Right ventricle myocardium superior (tissue), 1 donor: ENCODE data around the gene ADCY5. TPM values are rescaled to one million over a fixed set of nuclear protein-coding genes. Genes with fewer than 3 reads are reported as not detected.

ENCODE experiments used
- ATAC-seq: fragments of 200-7000 bp; cut with Tn5 transposase; one replicate; pipeline ENCODE4 v1.9.1; 2020; ENCODE audit warnings: mild to moderate bottlenecking; ENCODE audit not compliant: poor library complexity
- DNase-seq: peaks from one replicate; pipeline ENCODE4 v3.0.0-alpha.2; 2020
- intact Hi-C: fragments of 100-400 bp; cut with DNase I; formaldehyde crosslinking; loops from one replicate; pipeline ENCODE4 v1.11.2; 2022
- total RNA-seq: library from RNA; stranded (reverse); fragmentation: NEBNext Ultra II Directional; extraction: Animal tissue kit (Norgen Biotek cat#: 25700); gene quantifications from one replicate; pipeline ENCODE4 v1.2.1, GENCODE V29; 2021
- donor health status: DM: no; HTN: yes; CAD: no; lungs with severe emphysema.

The ADCY5 gene
- total RNA-seq, 1 donor from 2014 or later = 225 TPM

- intact Hi-C loops = no loop called here
- DNase-seq (peak; percentile 30), ATAC-seq (no peak)
Measured at GRCh38 chr3:123341871-123342630, 106.8 kb downstream of the ADCY5 start.

- intact Hi-C loops = no loop called here
- ATAC-seq = no peak
- peak; percentile 2 for DNase-seq
Measured at GRCh38 chr3:123340336-123340735, 108.6 kb downstream of the ADCY5 start.

- intact Hi-C loops = loop anchor here (10.0 kb wide), 1 partner anchor 65 kb away; no protein-coding TSS in a partner anchor
- DNase-seq (peak; percentile 10), ATAC-seq (no peak)
Measured at GRCh38 chr3:123339302-123339701, 109.6 kb downstream of the ADCY5 start.

- intact Hi-C loops = loop anchor here (10.0 kb wide), 1 partner anchor 66 kb away; no protein-coding TSS in a partner anchor
- DNase-seq (peak; percentile 72), ATAC-seq (peak; percentile 73)
Measured at GRCh38 chr3:123338620-123339061, 110.2 kb downstream of the ADCY5 start.

- ATAC-seq = no peak
- peak; percentile 42 for DNase-seq
- intact Hi-C loops = loop anchor here (10.0 kb wide), 1 partner anchor 67 kb away; no protein-coding TSS in a partner anchor
Measured at GRCh38 chr3:123337948-123338619, 110.8 kb downstream of the ADCY5 start.

- intact Hi-C loops = loop anchor here (10.0 kb wide), 1 partner anchor 68 kb away; no protein-coding TSS in a partner anchor
- DNase-seq (peak; percentile 4), ATAC-seq (no peak)
Measured at GRCh38 chr3:123337226-123337625, 111.7 kb downstream of the ADCY5 start.

- ATAC-seq (no peak), DNase-seq (peak; percentile 40)
- intact Hi-C loops = loop anchor here (10.0 kb wide), 1 partner anchor 68 kb away; no protein-coding TSS in a partner anchor
Measured at GRCh38 chr3:123336441-123336851, 112.4 kb downstream of the ADCY5 start.

GRCh38 chr3:123336001-123336400, 112.9 kb downstream of the ADCY5 start:
- intact Hi-C loops = loop anchor here (10.0 kb wide), 1 partner anchor 69 kb away; no protein-coding TSS in a partner anchor
- ATAC-seq = no peak
- DNase-seq = peak; percentile 22

GRCh38 chr3:123335007-123335670, 113.8 kb downstream of the ADCY5 start:
- peak; percentile 38 for DNase-seq
- ATAC-seq = peak; percentile 5
- intact Hi-C loops = loop anchor here (10.0 kb wide), 1 partner anchor 70 kb away; no protein-coding TSS in a partner anchor

- intact Hi-C loops = loop anchor here (5.0 to 10.0 kb wide), 2 partner anchors 71 to 113 kb away; partner anchors contain the start of gene ADCY5
- peak; percentile 8 for DNase-seq
- ATAC-seq = no peak
Measured at GRCh38 chr3:123334056-123334455, 114.8 kb downstream of the ADCY5 start.

- ATAC-seq (no peak), DNase-seq (peak; percentile 41)
- intact Hi-C loops = loop anchor here (5.0 to 10.0 kb wide), 2 partner anchors 71 to 114 kb away; partner anchors contain the start of gene ADCY5
Measured at GRCh38 chr3:123333401-123333800, 115.5 kb downstream of the ADCY5 start.

- ATAC-seq = no peak
- intact Hi-C loops = loop anchor here (5.0 to 10.0 kb wide), 2 partner anchors 73 to 115 kb away; partner anchors contain the start of gene ADCY5
- peak; percentile 42 for DNase-seq
Measured at GRCh38 chr3:123332124-123332641, 116.7 kb downstream of the ADCY5 start.

- intact Hi-C loops = loop anchor here (5.0 to 10.0 kb wide), 2 partner anchors 73 to 116 kb away; partner anchors contain the start of gene ADCY5
- DNase-seq (peak; percentile 31), ATAC-seq (no peak)
Measured at GRCh38 chr3:123331651-123332050, 117.2 kb downstream of the ADCY5 start.

GRCh38 chr3:123331006-123331405, 117.9 kb downstream of the ADCY5 start:
- peak; percentile 74 for DNase-seq
- intact Hi-C loops = loop anchor here (5.0 to 10.0 kb wide), 2 partner anchors 74 to 116 kb away; partner anchors contain the start of gene ADCY5
- ATAC-seq = peak; percentile 71

GRCh38 chr3:123330441-123330991, 118.4 kb downstream of the ADCY5 start:
- ATAC-seq (peak; percentile 27), DNase-seq (peak; percentile 69)
- intact Hi-C loops = loop anchor here (5.0 to 10.0 kb wide), 2 partner anchors 74 to 117 kb away; partner anchors contain the start of gene ADCY5

GRCh38 chr3:123329636-123330340, 119.1 kb downstream of the ADCY5 start:
- intact Hi-C loops = loop anchor here (2.0 to 10.0 kb wide), 4 partner anchors 75 to 228 kb away; partner anchors contain the start of gene ADCY5
- ATAC-seq (peak; percentile 18), DNase-seq (peak; percentile 59)
